IMR-90 (cell line): Measurements from ENCODE around the gene CYTH1. TPM values are rescaled to one million over a fixed set of nuclear protein-coding genes. Genes with fewer than 3 reads are reported as not detected.

ENCODE experiments used
- ATAC-seq: fragments of 200-7000 bp; cut with Tn5 transposase; 2 replicates; pipeline ENCODE4 v1.9.1; 2020; ENCODE audit warnings: low read depth, mild to moderate bottlenecking, moderate library complexity
- BruUV-seq: library from RNA; stranded (reverse); fragments of 400-500 nt; replicated peaks from 2 replicates; lab custom pipeline; 2021; lab: Mats Ljungman, UMichigan
- CTCF ChIA-PET: fragments of 300-600 bp; formaldehyde crosslinking; extraction: SDS; loops from one replicate; lab custom pipeline; 2021; ENCODE audit warnings: antibody characterized with exemption; lab: Yijun Ruan, JAX
- POLR2A ChIA-PET: fragments of 300-600 bp; sonication (Branson Sonifier 250); formaldehyde crosslinking; loops from one replicate; lab custom pipeline; 2022; ENCODE audit warnings: antibody characterized with exemption; ENCODE audit not compliant: unreplicated experiment; lab: Charles Lee
- DNase-seq: peaks from one replicate; pipeline ENCODE4 v3.0.0; 2013
- H2AFZ ChIP-seq: replicated peaks from 2 replicates; pipeline ENCODE3; 2013; ENCODE audit warnings: low read length, mild to moderate bottlenecking; ENCODE audit not compliant: poor library complexity
- H2AK5ac ChIP-seq: 2 replicates; pipeline ENCODE4 v1.6.1; 2013; ENCODE audit warnings: low read depth, low read length, inconsistent platforms
- H2AK9ac ChIP-seq: replicated peaks from 2 replicates; pipeline ENCODE3; 2013; ENCODE audit warnings: mild to moderate bottlenecking, low read depth, low read length, moderate library complexity; ENCODE audit not compliant: poor library complexity
- H2BK120ac ChIP-seq: 2 replicates; pipeline ENCODE4 v1.6.1; 2013; ENCODE audit warnings: low read depth, low read length, inconsistent platforms
- H2BK15ac ChIP-seq: 3 replicates; pipeline ENCODE4 v1.6.1; 2013; ENCODE audit warnings: low read depth, low read length, inconsistent platforms
- H2BK20ac ChIP-seq: 2 replicates; pipeline ENCODE4 v1.6.1; 2013; ENCODE audit warnings: low read depth, mild to moderate bottlenecking, inconsistent platforms, low read length, moderate library complexity
- H2BK5ac ChIP-seq: 2 replicates; pipeline ENCODE4 v1.6.1; 2013; ENCODE audit warnings: mild to moderate bottlenecking, low read depth, low read length, inconsistent platforms; ENCODE audit not compliant: poor library complexity, severe bottlenecking
- H3K14ac ChIP-seq: replicated peaks from 2 replicates; pipeline ENCODE4 v1.6.1; 2013; ENCODE audit warnings: low read depth, low read length, inconsistent platforms
- H3K18ac ChIP-seq: 2 replicates; pipeline ENCODE4 v1.6.1; 2013; ENCODE audit warnings: low read depth, low read length, control low read depth
- H3K23ac ChIP-seq: 2 replicates; pipeline ENCODE4 v1.6.1; 2013; ENCODE audit warnings: low read depth, low read length, inconsistent platforms
- H3K27ac ChIP-seq: 2 replicates; pipeline ENCODE4 v1.5.1; 2013; ENCODE audit warnings: mild to moderate bottlenecking, control low read depth, low read length; ENCODE audit not compliant: insufficient read depth
- H3K27me3 ChIP-seq: 2 replicates; pipeline ENCODE4 v1.6.1; 2013; ENCODE audit warnings: low read length; ENCODE audit not compliant: control insufficient read depth, insufficient read depth
- H3K36me3 ChIP-seq: 2 replicates; pipeline ENCODE4 v1.6.1; 2013; ENCODE audit warnings: low read length, mixed read lengths; ENCODE audit not compliant: control insufficient read depth, insufficient read depth
- H3K4ac ChIP-seq: 2 replicates; pipeline ENCODE4 v1.6.1; 2013; ENCODE audit warnings: low read depth, low read length, inconsistent platforms
- H3K4me1 ChIP-seq: 2 replicates; pipeline ENCODE4 v1.6.1; 2013; ENCODE audit warnings: low read length, mixed read lengths; ENCODE audit not compliant: control insufficient read depth, insufficient read depth
- H3K4me2 ChIP-seq: 2 replicates; pipeline ENCODE4 v1.6.1; 2013; ENCODE audit warnings: low read depth, mild to moderate bottlenecking, control low read depth, low read length, moderate library complexity
- H3K4me3 ChIP-seq: 2 replicates; pipeline ENCODE4 v1.5.1; 2013; ENCODE audit warnings: low read depth, mild to moderate bottlenecking, control low read depth, low read length, moderate library complexity; ENCODE audit not compliant: insufficient read depth
- H3K56ac ChIP-seq: 2 replicates; pipeline ENCODE4 v1.6.1; 2013; ENCODE audit warnings: low read length, inconsistent platforms; ENCODE audit not compliant: insufficient read depth; ENCODE audit errors: extremely low read depth
- H3K79me1 ChIP-seq, 2 experiments: 2 replicates each; pipeline ENCODE4 v1.6.1; 2013; ENCODE audit warnings: low read length in 2 of 2, inconsistent platforms in 1 of 2, low read depth in 1 of 2
- H3K9ac ChIP-seq: 2 replicates; pipeline ENCODE4 v1.6.1; 2013; ENCODE audit warnings: low read depth, low read length, control low read depth
- H3K9me1 ChIP-seq: 2 replicates; pipeline ENCODE4 v1.6.1; 2013; ENCODE audit warnings: low read length, inconsistent platforms; ENCODE audit not compliant: insufficient read depth
- H3K9me3 ChIP-seq: 2 replicates; pipeline ENCODE4 v1.6.1; 2013; ENCODE audit warnings: low read length; ENCODE audit not compliant: control insufficient read depth, insufficient read depth
- H4K20me1 ChIP-seq: 2 replicates; pipeline ENCODE4 v1.6.1; 2013; ENCODE audit warnings: low read length, inconsistent platforms; ENCODE audit not compliant: insufficient read depth
- H4K5ac ChIP-seq: 2 replicates; pipeline ENCODE4 v1.6.1; 2013; ENCODE audit warnings: mild to moderate bottlenecking, low read depth, low read length, control low read depth
- H4K8ac ChIP-seq, 2 experiments: 2 replicates each; pipeline ENCODE4 v1.6.1; 2013; ENCODE audit warnings: low read depth in 2 of 2, low read length in 2 of 2, control low read depth in 1 of 2, inconsistent platforms in 1 of 2
- H4K91ac ChIP-seq: 2 replicates; pipeline ENCODE4 v1.6.1; 2013; ENCODE audit warnings: low read depth, low read length, inconsistent platforms; ENCODE audit not compliant: insufficient read depth
- BHLHE40 ChIP-seq: fragments of 150-350 bp; IDR thresholded peaks from 2 replicates; pipeline ENCODE4 v1.6.1; 2016; ENCODE audit warnings: mild to moderate bottlenecking, low read depth, low read length
- CEBPB ChIP-seq: IDR thresholded peaks from 2 replicates; pipeline ENCODE4 v1.6.1; 2012; ENCODE audit warnings: low read depth, low read length, improper control_type of control experiment
- FOS ChIP-seq: fragments of 150-350 bp; IDR thresholded peaks from 2 replicates; pipeline ENCODE4 v1.6.1; 2016; ENCODE audit warnings: low read depth, low read length
- MAFK ChIP-seq: IDR thresholded peaks from 2 replicates; pipeline ENCODE4 v1.6.1; 2012; ENCODE audit warnings: low read depth, low read length, improper control_type of control experiment
- MXI1 ChIP-seq: IDR thresholded peaks from 2 replicates; pipeline ENCODE4 v1.6.1; 2012; ENCODE audit warnings: low read depth, mild to moderate bottlenecking, low read length, moderate library complexity, borderline replicate concordance
- NFE2L2 ChIP-seq: fragments of 150-350 bp; IDR thresholded peaks from 2 replicates; pipeline ENCODE4 v1.6.1; 2016; ENCODE audit warnings: low read depth, mild to moderate bottlenecking, low read length
- POLR2A ChIP-seq: IDR thresholded peaks from 2 replicates; pipeline ENCODE4 v1.6.1; 2012; ENCODE audit warnings: mild to moderate bottlenecking, low read depth, low read length
- RAD21 ChIP-seq: IDR thresholded peaks from 2 replicates; pipeline ENCODE4 v1.6.1; 2012; ENCODE audit warnings: low read length, improper control_type of control experiment
- RFX5 ChIP-seq: IDR thresholded peaks from 2 replicates; pipeline ENCODE4 v1.8.0; 2012; ENCODE audit warnings: low read depth, mild to moderate bottlenecking, low read length, moderate library complexity
- SMC3 ChIP-seq: fragments of 150-350 bp; IDR thresholded peaks from 2 replicates; pipeline ENCODE4 v1.6.1; 2016; ENCODE audit warnings: low read depth, mild to moderate bottlenecking, antibody characterized with exemption, low read length, moderate library complexity
- WGBS, 2 experiments: methylation state at CpG; one replicate each; pipeline versions ENCODE4 v1.1.5 to v1.1.7; 2013; ENCODE audit warnings: missing lambda C conversion rate in 2 of 2; ENCODE audit not compliant: insufficient read length in 1 of 2; ENCODE audit errors: extremely low coverage in 2 of 2; 5-methylcytosine and 5-hydroxymethylcytosine counted together
- dilution Hi-C: fragments of 300-500 bp; cut with HindIII; formaldehyde crosslinking; loops from one replicate; pipeline ENCODE4 v1.14.3; 2018; ENCODE audit warnings: low sequenced_read_pairs; ENCODE audit not compliant: unreplicated experiment
- in situ Hi-C: fragments of 300-500 bp; cut with MboI; formaldehyde crosslinking; loops from 3 replicates; pipeline ENCODE4 v1.14.3; 2019; ENCODE audit warnings: low sequenced_read_pairs, inconsistent platforms, mixed read lengths
- intact Hi-C: fragments of 100-400 bp; cut with micrococcal nuclease; formaldehyde crosslinking; loops from 2 replicates; pipeline ENCODE4 v1.10.0; 2022
- polyA plus RNA-seq, 3 experiments: library from polyadenylated mRNA; depleted of rRNA; stranded (reverse); fragments of >200 nt; gene quantifications; 2 replicates each; pipeline ENCODE4 v1.2.3, GENCODE V29; 2012; ENCODE audit warnings: low replicate concordance in 1 of 3
- total RNA-seq: library from RNA; depleted of rRNA; stranded (reverse); fragments of >200 nt; gene quantifications from 2 replicates; pipeline ENCODE4 v1.2.3, GENCODE V29; 2012

Gene CYTH1
- total and polyA plus RNA-seq, 2 of the 4 experiments (the other 2 are of a cell fraction) = 7.9 to 12.4 TPM

DNA sequence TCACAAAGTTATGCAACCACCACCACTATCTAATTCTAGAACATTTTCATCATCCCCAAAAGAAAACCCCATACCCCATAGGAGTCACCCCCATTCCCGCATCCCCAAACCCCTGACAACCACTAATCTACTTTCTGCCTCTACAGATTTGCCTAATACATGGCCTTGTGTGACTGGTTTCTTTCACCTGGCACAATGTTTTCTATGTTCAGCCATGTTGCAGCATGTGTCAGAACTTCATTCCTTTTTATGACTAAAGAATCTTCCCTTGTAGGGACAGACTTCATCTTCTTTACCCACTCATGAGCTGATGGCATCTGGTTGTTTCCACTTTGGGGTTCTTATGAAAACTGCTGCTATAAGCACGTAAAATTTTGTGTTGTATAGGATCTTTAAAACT, 34.6 kb downstream of the CYTH1 start:
- peaks cover 9% of the 10 kb centered on the region for H3K4me1 ChIP-seq
- POLR2A ChIA-PET = no interaction called here
- no peak for TF ChIP-seq MAFK
- no peak for TF ChIP-seq RAD21
- no peak for TF ChIP-seq MXI1
- no peak for TF ChIP-seq SMC3
- no peak for TF ChIP-seq BHLHE40
- no peak for TF ChIP-seq NFE2L2
- no peak for TF ChIP-seq POLR2A
- no peak for TF ChIP-seq RFX5
- TF ChIP-seq FOS = no peak
- no peak for TF ChIP-seq CEBPB
- H3K23ac ChIP-seq = no peak overlapping the region
- DNase-seq = peak; percentile 27
- ATAC-seq = 0 out of 2 replicates have a peak, but pooled peaks have one; percentile 36
- H2BK20ac ChIP-seq = no peak overlapping the region
- H3K4ac ChIP-seq = no peak overlapping the region
- in situ Hi-C loops (no loop called here), intact Hi-C loops (no loop called here), dilution Hi-C loops (no loop called here)
- peaks cover 27% of the 10 kb centered on the region for H4K20me1 ChIP-seq
- CTCF ChIA-PET = no interaction called here
- no peak overlapping the region for H3K9ac ChIP-seq
- H4K8ac ChIP-seq = no peak overlapping the region
- H3K18ac ChIP-seq = no peak overlapping the region
- no TSS peak for BruUV-seq
- no peak overlapping the region for H2AK9ac ChIP-seq
- no peak overlapping the region for H3K4me3 ChIP-seq
- H3K79me1 ChIP-seq = peaks cover 45 to 67% of the 10 kb centered on the region in 2 experiments
- no peaks in the 10 kb centered on the region for H3K27me3 ChIP-seq
- H2AFZ ChIP-seq = no peak overlapping the region
- WGBS, 2 experiments = no CpG with 5 or more reads among the region's 2 CpGs
- H3K36me3 ChIP-seq = no peaks in the 10 kb centered on the region
- H2BK120ac ChIP-seq = no peak overlapping the region
- H3K4me2 ChIP-seq = no peak overlapping the region; the same call in 1 of the 2 replicates
- H3K14ac ChIP-seq = no peak overlapping the region
- H4K5ac ChIP-seq = no peak overlapping the region
- H2BK15ac ChIP-seq = no peak overlapping the region
- no peak overlapping the region for H2AK5ac ChIP-seq
- H2BK5ac ChIP-seq = no peak overlapping the region
- H3K9me1 ChIP-seq = peaks cover 4% of the 10 kb centered on the region
- H3K9me3 ChIP-seq = no peaks in the 10 kb centered on the region
- no peak overlapping the region for H4K91ac ChIP-seq
- H3K56ac ChIP-seq = no peak overlapping the region
- H3K27ac ChIP-seq = no peak overlapping the region
